Smooth muscle cell (in vitro differentiated cells): Measurements from ENCODE around the gene SPN. TPM values are rescaled to one million over a fixed set of nuclear protein-coding genes. Genes with fewer than 3 reads are reported as not detected.

Experiments
- DNase-seq: peaks from one replicate; lab custom pipeline; 2025; ENCODE audit not compliant: unreplicated experiment; lab: John Stamatoyannopoulos, UW
- H2AFZ ChIP-seq: fragments of 200-600 bp; sonication (generic); 2 replicates; pipeline ENCODE4 v1.6.0; 2016; ENCODE audit warnings: antibody characterized with exemption, low read depth, mild to moderate bottlenecking
- H3F3A ChIP-seq: fragments of 200-600 bp; sonication (generic); 2 replicates; pipeline ENCODE4 v1.6.0; 2017; ENCODE audit warnings: antibody characterized with exemption, low read depth
- H3K27ac ChIP-seq: fragments of 200-600 bp; sonication (generic); 2 replicates; pipeline ENCODE4 v1.5.1; 2016; ENCODE audit warnings: low read depth, mild to moderate bottlenecking
- H3K27me3 ChIP-seq: fragments of 200-600 bp; sonication (generic); 2 replicates; pipeline ENCODE4 v1.6.1; 2016; ENCODE audit warnings: low read depth, mild to moderate bottlenecking
- H3K36me3 ChIP-seq: fragments of 200-600 bp; sonication (generic); 2 replicates; pipeline ENCODE4 v1.5.1; 2016; ENCODE audit warnings: low read depth
- H3K4me1 ChIP-seq: fragments of 200-600 bp; sonication (generic); 2 replicates; pipeline ENCODE4 v1.5.1; 2016; ENCODE audit warnings: low read depth
- H3K4me2 ChIP-seq: fragments of 200-600 bp; sonication (generic); 2 replicates; pipeline ENCODE4 v1.6.0; 2016; ENCODE audit warnings: mild to moderate bottlenecking
- H3K4me3 ChIP-seq: fragments of 200-600 bp; sonication (generic); 2 replicates; pipeline ENCODE4 v1.5.1; 2016; ENCODE audit warnings: mild to moderate bottlenecking
- H3K79me2 ChIP-seq: fragments of 200-600 bp; sonication (generic); 2 replicates; pipeline ENCODE4 v1.6.0; 2016; ENCODE audit warnings: low read depth, mild to moderate bottlenecking
- H3K9ac ChIP-seq: fragments of 200-600 bp; sonication (generic); 2 replicates; pipeline ENCODE4 v1.6.0; 2016; ENCODE audit warnings: low read depth
- H3K9me3 ChIP-seq: fragments of 200-600 bp; sonication (generic); replicated peaks from 2 replicates; pipeline ENCODE4 v1.5.1; 2016; ENCODE audit warnings: low read depth
- H4K20me1 ChIP-seq: fragments of 200-600 bp; sonication (generic); 2 replicates; pipeline ENCODE4 v1.6.0; 2016; ENCODE audit warnings: low read depth
- WGBS: methylation state at CpG from one replicate; pipeline ENCODE4 v1.1.7; 2016; ENCODE audit warnings: low lambda C conversion rate; 5-methylcytosine and 5-hydroxymethylcytosine counted together
- polyA plus RNA-seq: library from polyadenylated mRNA; unstranded; fragments of >200 nt; fragmentation: Nextera tagmentation; extraction: Ambion mirVana; gene quantifications from 2 replicates; pipeline ENCODE4 v1.2.1, GENCODE V29; 2016
- total RNA-seq: library from RNA; depleted of rRNA; stranded (reverse); fragments of >200 nt; gene quantifications from 2 replicates; pipeline ENCODE4 v1.2.3, GENCODE V29; 2014
- TF ChIP-seq, protein P1 (sequence below): fragments of 200-600 bp; sonication (generic); IDR thresholded peaks from 2 replicates; pipeline ENCODE4 v1.5.1; 2017; ENCODE audit warnings: borderline replicate concordance, mild to moderate bottlenecking, antibody characterized with exemption; ENCODE audit not compliant: insufficient read depth, poor library complexity, severe bottlenecking

The SPN gene
- total and polyA plus RNA-seq, 2 experiments from 2014 or later, result not detected

DNA sequence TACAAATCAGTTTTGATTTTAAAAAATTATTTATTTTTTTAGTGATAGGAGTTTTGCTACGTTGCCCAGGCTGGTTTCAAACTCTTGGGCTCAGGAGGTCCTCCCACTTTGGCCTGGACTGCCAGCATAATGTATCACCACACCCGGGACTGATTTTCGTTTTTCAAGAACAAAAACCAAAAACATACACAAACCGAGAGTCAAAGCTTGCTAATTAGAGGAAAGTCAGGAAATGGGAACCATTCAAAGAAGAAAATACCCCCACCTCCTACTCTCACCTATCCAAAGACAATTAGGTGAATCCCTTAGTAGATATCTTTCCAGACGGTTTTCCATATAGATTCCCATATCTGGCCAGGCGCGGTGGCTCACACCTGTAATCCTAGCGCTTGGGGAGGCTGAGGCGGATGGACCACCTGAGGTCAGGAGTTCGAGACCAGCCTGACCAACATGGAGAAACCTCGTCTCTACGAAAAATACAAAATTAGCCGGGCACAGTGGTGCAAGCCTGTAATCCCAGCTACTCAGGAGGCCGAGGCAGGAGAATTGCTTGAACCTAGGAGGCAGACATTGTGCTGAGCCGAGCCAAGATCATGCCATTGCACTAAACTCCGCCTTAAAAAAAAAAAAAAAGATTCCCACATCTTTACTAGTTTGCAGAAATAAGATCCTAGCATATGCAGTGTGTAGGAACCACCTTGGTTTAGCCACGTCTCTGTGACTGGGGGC is 883 bp upstream of the SPN start:
- no peaks in the 10 kb centered on the region for H3F3A ChIP-seq
- no peak overlapping the region for H3K4me3 ChIP-seq
- no peaks in the 10 kb centered on the region for H3K27me3 ChIP-seq
- no peak overlapping the region for H3K4me2 ChIP-seq
- H2AFZ ChIP-seq, result no peak overlapping the region
- H3K9me3 ChIP-seq, result no peaks in the 10 kb centered on the region
- H4K20me1 ChIP-seq, result no peaks in the 10 kb centered on the region
- WGBS, result 92% methylated on average over 17 of the region's 17 CpGs
- H3K4me1 ChIP-seq, result peaks cover 7% of the 10 kb centered on the region
- no peak overlapping the region for H3K9ac ChIP-seq
- H3K36me3 ChIP-seq, result no peaks in the 10 kb centered on the region
- TF ChIP-seq, protein P1, sequence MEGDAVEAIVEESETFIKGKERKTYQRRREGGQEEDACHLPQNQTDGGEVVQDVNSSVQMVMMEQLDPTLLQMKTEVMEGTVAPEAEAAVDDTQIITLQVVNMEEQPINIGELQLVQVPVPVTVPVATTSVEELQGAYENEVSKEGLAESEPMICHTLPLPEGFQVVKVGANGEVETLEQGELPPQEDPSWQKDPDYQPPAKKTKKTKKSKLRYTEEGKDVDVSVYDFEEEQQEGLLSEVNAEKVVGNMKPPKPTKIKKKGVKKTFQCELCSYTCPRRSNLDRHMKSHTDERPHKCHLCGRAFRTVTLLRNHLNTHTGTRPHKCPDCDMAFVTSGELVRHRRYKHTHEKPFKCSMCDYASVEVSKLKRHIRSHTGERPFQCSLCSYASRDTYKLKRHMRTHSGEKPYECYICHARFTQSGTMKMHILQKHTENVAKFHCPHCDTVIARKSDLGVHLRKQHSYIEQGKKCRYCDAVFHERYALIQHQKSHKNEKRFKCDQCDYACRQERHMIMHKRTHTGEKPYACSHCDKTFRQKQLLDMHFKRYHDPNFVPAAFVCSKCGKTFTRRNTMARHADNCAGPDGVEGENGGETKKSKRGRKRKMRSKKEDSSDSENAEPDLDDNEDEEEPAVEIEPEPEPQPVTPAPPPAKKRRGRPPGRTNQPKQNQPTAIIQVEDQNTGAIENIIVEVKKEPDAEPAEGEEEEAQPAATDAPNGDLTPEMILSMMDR, result no peak
- no peak overlapping the region for H3K27ac ChIP-seq
- no peak for DNase-seq
- H3K79me2 ChIP-seq, result no peaks in the 10 kb centered on the region

- no peaks in the 10 kb centered on the region for H3K9me3 ChIP-seq
- TF ChIP-seq, protein P1, result no peak
- peaks cover 10% of the 10 kb centered on the region for H3K4me1 ChIP-seq
- H2AFZ ChIP-seq, result no peak overlapping the region
- no peak for DNase-seq
- no peak overlapping the region for H3K27ac ChIP-seq
- H3K27me3 ChIP-seq, result no peaks in the 10 kb centered on the region
- no peaks in the 10 kb centered on the region for H4K20me1 ChIP-seq
- H3K9ac ChIP-seq, result no peak overlapping the region
- WGBS, result 85% methylated on average over 4 of the region's 4 CpGs
- H3K4me3 ChIP-seq, result no peak overlapping the region
- H3K79me2 ChIP-seq, result no peaks in the 10 kb centered on the region
- no peaks in the 10 kb centered on the region for H3F3A ChIP-seq
- H3K4me2 ChIP-seq, result no peak overlapping the region
- H3K36me3 ChIP-seq, result no peaks in the 10 kb centered on the region
These were observed 375 bp upstream of the SPN start for GRCh38 chr16:29662729-29663015.

- no peaks in the 10 kb centered on the region for H3K36me3 ChIP-seq
- WGBS, result 93% methylated on average over 3 of the region's 3 CpGs
- H3K27me3 ChIP-seq, result no peaks in the 10 kb centered on the region
- H2AFZ ChIP-seq, result no peak overlapping the region
- no peak for DNase-seq
- no peak overlapping the region for H3K9ac ChIP-seq
- H3K79me2 ChIP-seq, result no peaks in the 10 kb centered on the region
- H3K9me3 ChIP-seq, result no peaks in the 10 kb centered on the region
- no peak overlapping the region for H3K4me2 ChIP-seq
- peaks cover 10% of the 10 kb centered on the region for H3K4me1 ChIP-seq
- TF ChIP-seq, protein P1, result no peak
- no peak overlapping the region for H3K4me3 ChIP-seq
- H3F3A ChIP-seq, result no peaks in the 10 kb centered on the region
- H3K27ac ChIP-seq, result no peak overlapping the region
- no peaks in the 10 kb centered on the region for H4K20me1 ChIP-seq
These were observed 702 bp downstream of the SPN start for GRCh38 chr16:29663807-29664090.
